Gastrocnemius medialis (tissue), 4 donors: ENCODE measurements around the gene DELE1. TPM values are rescaled to one million over a fixed set of nuclear protein-coding genes. Genes with fewer than 3 reads are reported as not detected.
A peak's percentile ranks its signal among the peaks of the same experiment; 100 is the strongest.
"Not testable (repeated sequence)": the region's sequence is repeated elsewhere in the genome, so short reads cannot be mapped to it uniquely, and the experiment has no call there.

Experiments
- ATAC-seq, 2 donors: fragments of 150-250 bp; one replicate each; pipeline ENCODE4 v1.9.1; 2016
- DNase-seq, 2 donors: peaks; one replicate each; pipeline ENCODE4 v3.0.0-alpha.2; 2019
- H3K27ac ChIP-seq, 4 donors: fragments of 200-600 bp; sonication (generic); 1 replicate in 1 of 4; 2 replicates in 3 of 4; pipeline ENCODE4 v1.5.1; 2016 to 2018; ENCODE audit warnings: mild to moderate bottlenecking in 2 of 4, moderate library complexity in 1 of 4
- H3K27me3 ChIP-seq, 3 donors: fragments of 200-600 bp; sonication (generic) in 2 of 3; 1 replicate in 1 of 3; 2 replicates in 2 of 3; pipeline versions ENCODE4 v1.5.1 to v1.6.0; 2016 to 2019; ENCODE audit warnings: mild to moderate bottlenecking in 1 of 3, moderate library complexity in 1 of 3
- H3K36me3 ChIP-seq, 2 donors: fragments of 200-600 bp; sonication (generic) in 1 of 2; one replicate each; pipeline ENCODE4 v1.5.1; 2017 to 2018
- H3K4me1 ChIP-seq, 2 donors: fragments of 200-600 bp; sonication (generic) in 1 of 2; one replicate each; pipeline ENCODE4 v1.5.1; 2016 to 2017; ENCODE audit warnings: mild to moderate bottlenecking in 2 of 2
- H3K4me3 ChIP-seq, 4 donors: fragments of 200-600 bp; sonication (generic) in 3 of 4; 1 replicate in 1 of 4; 2 replicates in 3 of 4; pipeline ENCODE4 v1.5.1; 2016 to 2019; ENCODE audit warnings: mild to moderate bottlenecking in 2 of 4
- H3K9me3 ChIP-seq, 3 donors: fragments of 200-600 bp; sonication (generic) in 2 of 3; 1 replicate in 1 of 3; 2 replicates in 2 of 3; pipeline ENCODE4 v1.5.1; 2016 to 2019
- CTCF ChIP-seq, 5 experiments: fragments of 450-650 bp in 3 of 5; fragments of 200-600 bp in 2 of 5; sonication (generic) in 2 of 5; IDR thresholded peaks in 4 of 5; conservative IDR thresholded peaks in 1 of 5; 1 replicate in 4 of 5; 2 replicates in 1 of 5; pipeline ENCODE4 v1.5.1; 2016 to 2019; ENCODE audit warnings: antibody characterized with exemption in 5 of 5, mild to moderate bottlenecking in 3 of 5, moderate library complexity in 3 of 5
- POLR2A ChIP-seq, 2 donors: fragments of 450-650 bp; IDR thresholded peaks; one replicate each; pipeline ENCODE4 v1.6.1; 2017; ENCODE audit warnings: antibody characterized with exemption in 2 of 2, mild to moderate bottlenecking in 2 of 2, moderate library complexity in 2 of 2
- in situ Hi-C, 4 donors: fragments of 200-750 bp; cut with MboI; loops; one replicate each; pipeline versions ENCODE4 v1.15.0 to v1.8.0; 2017; ENCODE audit warnings: low sequenced_read_pairs in 4 of 4
- intact Hi-C: fragments of 100-400 bp; cut with DNase I; formaldehyde crosslinking; loops from one replicate; pipeline ENCODE4 v1.15.1; 2023; ENCODE audit warnings: low total_unique reads
- total RNA-seq, 4 donors: library from RNA; depleted of rRNA; stranded (reverse); fragments of >200 nt; gene quantifications; one replicate each; pipeline versions ENCODE4 v1.1.0 to v1.2.3, GENCODE V29; 2016

Gene DELE1
- total RNA-seq, 4 donors from 2014 or later = 31.3 to 91.6 (median 52.4) TPM

- TF ChIP-seq CTCF (IDR thresholded peaks at IDR 0.05 in 4 of 5, conservative IDR thresholded peaks at IDR 0.05 in 1 of 5) (no peak), POLR2A (IDR thresholded peaks at IDR 0.05) (no peak)
- no peaks in the 10 kb centered on the region for H3K36me3 ChIP-seq
- H3K9me3 ChIP-seq = no peaks in the 10 kb centered on the region
- no peak overlapping the region for H3K4me3 ChIP-seq
- intact Hi-C loops (no loop called here), in situ Hi-C loops (no loop called here)
- peaks cover 0 to 15% (median 4%) of the 10 kb centered on the region in 3 donors for H3K27me3 ChIP-seq
- H3K27ac ChIP-seq = no peak overlapping the region
- no peak for ATAC-seq
- DNase-seq = no peak
- H3K4me1 ChIP-seq = peaks cover 13 to 19% of the 10 kb centered on the region in 2 donors
Observed at GRCh38 chr5:141917760-141918159, 5.9 kb upstream of the DELE1 start.

GRCh38 chr5:141919218-141920119 is 4.2 kb upstream of the DELE1 start:
- in situ Hi-C loops = no loop called here
- no peak overlapping the region for H3K4me3 ChIP-seq
- H3K9me3 ChIP-seq = no peaks in the 10 kb centered on the region
- no peak for DNase-seq
- no peak overlapping the region for H3K27ac ChIP-seq
- no peak for ATAC-seq
- intact Hi-C loops = loop anchor here (5.0 to 10.0 kb wide), 2 partner anchors 67 to 595 kb away; partner anchors contain the start of gene TAF7
- no peaks in the 10 kb centered on the region for H3K36me3 ChIP-seq
- TF ChIP-seq POLR2A (IDR thresholded peaks at IDR 0.05) (no peak), CTCF (IDR thresholded peaks at IDR 0.05 in 4 of 5, conservative IDR thresholded peaks at IDR 0.05 in 1 of 5) (no peak)
- H3K4me1 ChIP-seq = peaks cover 21 to 23% of the 10 kb centered on the region in 2 donors
- no peaks in the 10 kb centered on the region for H3K27me3 ChIP-seq

DNA sequence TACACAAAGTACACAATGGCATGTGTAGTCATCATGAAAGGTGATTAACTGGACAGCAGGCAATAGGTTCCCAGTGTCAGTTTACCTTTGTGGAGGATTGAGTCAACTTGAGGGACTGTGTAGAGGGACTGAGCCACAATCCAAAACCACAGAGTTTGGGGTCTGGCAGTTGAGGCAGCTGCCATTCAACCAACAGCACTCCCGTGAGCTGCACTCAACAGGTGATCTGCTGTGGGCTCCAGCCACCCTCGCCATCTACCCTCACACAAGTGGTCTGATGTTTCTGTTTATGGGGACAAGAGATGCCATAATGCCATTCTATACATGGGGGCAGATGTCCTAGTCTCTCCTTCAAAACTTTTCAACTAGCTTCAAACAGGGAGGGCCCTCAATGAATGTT is 2.9 kb upstream of the DELE1 start:
- peaks cover 0 to 8% of the 10 kb centered on the region in 2 donors for H3K36me3 ChIP-seq
- DNase-seq = no peak
- H3K9me3 ChIP-seq = no peaks in the 10 kb centered on the region
- in situ Hi-C loops (no loop called here), intact Hi-C loops (loop anchor here (5.0 to 10.0 kb wide), 2 partner anchors 68 to 596 kb away; partner anchors contain the start of gene TAF7)
- TF ChIP-seq POLR2A (IDR thresholded peaks at IDR 0.05) (no peak), CTCF (IDR thresholded peaks at IDR 0.05 in 4 of 5, conservative IDR thresholded peaks at IDR 0.05 in 1 of 5) (no peak)
- no peak for ATAC-seq
- H3K4me1 ChIP-seq = peaks cover 25 to 30% of the 10 kb centered on the region in 2 donors
- H3K4me3 ChIP-seq = no peak overlapping the region
- H3K27ac ChIP-seq = peak overlapping the region in 2 of 4 donors; percentile 38 to 96
- no peaks in the 10 kb centered on the region for H3K27me3 ChIP-seq

GRCh38 chr5:141922827-141923447 is 734 bp upstream of the DELE1 start:
- intact Hi-C loops = loop anchor here (2.0 to 10.0 kb wide), 3 partner anchors 44 to 598 kb away; partner anchors contain the start of genes PCDH1 and TAF7
- ATAC-seq = peak in 1 of 2 donors; percentile 12

DNA sequence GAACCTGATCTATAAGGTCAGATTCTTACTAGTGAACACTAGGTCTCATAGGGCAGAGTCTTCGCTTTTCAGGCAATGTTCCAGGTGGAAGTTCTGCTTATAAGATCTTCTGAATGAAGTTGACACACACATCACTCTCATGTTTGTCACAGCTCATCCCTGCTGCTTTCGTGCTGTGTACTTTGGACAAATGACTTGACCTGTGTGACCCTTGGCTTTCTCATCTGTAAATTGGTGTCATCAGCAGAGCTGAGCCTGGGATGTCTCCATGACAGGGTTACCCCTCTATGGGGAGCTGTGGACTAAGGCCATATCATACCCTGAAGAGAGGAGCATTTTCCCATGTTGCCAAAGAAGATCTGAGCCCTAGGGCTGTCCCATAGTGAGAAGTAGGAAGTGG is 2.8 kb downstream of the DELE1 start:
- intact Hi-C loops = loop anchor here (10.0 kb wide), 1 partner anchor 602 kb away; the partner anchor contains the start of gene TAF7
- H3K27ac ChIP-seq = peak overlapping the region in 1 of 4 donors; percentile 2

More at GRCh38 chr5:141922827-141923447, 734 bp upstream of the DELE1 start:
- Histone ChIP-seq H3K4me1 (peaks cover 25 to 39% of the 10 kb centered on the region in 2 donors), H3K27ac (peak overlapping the region; percentile 94 to 99 (median 96)), H3K4me3 (peak overlapping the region; percentile 77 to 97 (median 82)), H3K36me3 (peaks cover 0 to 28% of the 10 kb centered on the region in 2 donors)
- in situ Hi-C loops, H3K9me3 ChIP-seq, H3K27me3 ChIP-seq, DNase-seq: not testable (repeated sequence)

More for the DNA sequence above, 2.8 kb downstream of the DELE1 start:
- ATAC-seq (no peak), DNase-seq (no peak)
- Histone ChIP-seq H3K4me1 (peaks cover 26 to 49% of the 10 kb centered on the region in 2 donors), H3K27me3 (no peaks in the 10 kb centered on the region), H3K36me3 (peaks cover 0 to 62% of the 10 kb centered on the region in 2 donors), H3K9me3 (no peaks in the 10 kb centered on the region), H3K4me3 (no peak overlapping the region)
- TF ChIP-seq POLR2A (IDR thresholded peaks at IDR 0.05) = no peak
- in situ Hi-C loops = no loop called here
